ENCODE results near the gene SLC1A1.

The SLC1A1 gene

DNA sequence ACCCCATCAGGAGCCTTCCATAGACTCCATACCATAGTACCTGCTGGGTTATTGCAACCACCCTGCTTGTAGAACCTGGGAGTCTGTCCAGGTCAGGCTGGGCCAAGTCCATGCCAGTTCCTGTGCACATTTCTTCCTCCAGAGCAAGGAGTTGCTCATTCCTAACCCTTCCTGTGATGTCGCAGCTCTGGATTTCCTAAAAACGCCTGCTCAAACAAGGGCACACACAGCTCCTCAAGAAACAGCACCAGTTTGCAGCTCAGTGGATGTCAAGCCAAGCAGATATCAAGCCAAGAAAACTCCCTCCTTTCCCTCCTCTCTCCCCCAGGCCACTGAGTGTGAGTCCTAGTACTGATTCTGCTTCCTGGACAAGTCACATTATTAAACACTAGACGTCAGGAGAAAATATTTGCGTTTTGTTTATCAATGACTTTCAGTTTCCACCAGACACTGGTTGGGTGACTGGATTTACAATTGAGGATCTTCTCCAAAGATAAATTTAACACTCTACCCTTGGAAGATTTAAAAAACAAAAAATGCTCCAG, 59.6 kb downstream of the SLC1A1 start:
- DNase-seq: peak; percentile 60
- H3K4me2 ChIP-seq (ENCODE audit: low read length, poor library complexity, severe bottlenecking): no peak overlapping the region
- H3K18ac ChIP-seq (ENCODE audit: low read depth in 1 of 2, low read length in 2 of 2): peak overlapping the region in 1 of 2 experiments; percentile 49
- WGBS: 46% methylated on average over 2 of the region's 4 CpGs
- no peak overlapping the region for H3K4me3 ChIP-seq (ENCODE audit: insufficient read depth in 1 of 2, low read depth in 1 of 2, low read length in 2 of 2)
- peak overlapping the region; percentile 7 for H2BK120ac ChIP-seq (ENCODE audit: low read depth, low read length)
- peak overlapping the region; percentile 57 for H2AK5ac ChIP-seq (ENCODE audit: low read length, severe bottlenecking)
- H3K36me3 ChIP-seq (ENCODE audit: control insufficient read depth in 1 of 2, insufficient read depth in 2 of 2, low read depth in 1 of 2, low read length in 2 of 2): peaks cover 7 to 11% of the 10 kb centered on the region in 2 experiments
- H4K8ac ChIP-seq (ENCODE audit: low read length): no peak overlapping the region
- H2BK15ac ChIP-seq (ENCODE audit: low read depth, poor library complexity, severe bottlenecking): peak overlapping the region; percentile 4
- H4K91ac ChIP-seq (ENCODE audit: low read length): peak overlapping the region; percentile 59
- no peaks in the 10 kb centered on the region for H3K9me3 ChIP-seq (ENCODE audit: control insufficient read depth, low read length)
- no peaks in the 10 kb centered on the region for H3K27me3 ChIP-seq (ENCODE audit: control insufficient read depth in 1 of 2, insufficient read depth in 1 of 2, low read length in 2 of 2)
- no peak overlapping the region for H3K4ac ChIP-seq (ENCODE audit: low read depth in 1 of 2, low read length in 2 of 2)
- peaks cover 11% of the 10 kb centered on the region for H3K79me1 ChIP-seq (replicated peaks; ENCODE audit: low read length, poor library complexity, severe bottlenecking)
- H3K14ac ChIP-seq (ENCODE audit: low read length in 2 of 2): no peak overlapping the region
- no peak overlapping the region for H3K23ac ChIP-seq (ENCODE audit: low read length in 2 of 2)
- H2BK5ac ChIP-seq (ENCODE audit: low read depth, low read length, poor library complexity, severe bottlenecking): no peak overlapping the region
- peaks cover 13% of the 10 kb centered on the region for H3K4me1 ChIP-seq (ENCODE audit: control insufficient read depth, insufficient read depth, low read depth, low read length)
- peak overlapping the region; percentile 60 for H2AFZ ChIP-seq (ENCODE audit: low read depth, low read length)
- H3K27ac ChIP-seq (ENCODE audit: low read length, poor library complexity, severe bottlenecking): no peak overlapping the region
- H2BK12ac ChIP-seq (ENCODE audit: low read length in 2 of 2): peak overlapping the region in 1 of 2 experiments; percentile 45
- H3K9ac ChIP-seq (ENCODE audit: low read length): peak overlapping the region; percentile 6

DNA sequence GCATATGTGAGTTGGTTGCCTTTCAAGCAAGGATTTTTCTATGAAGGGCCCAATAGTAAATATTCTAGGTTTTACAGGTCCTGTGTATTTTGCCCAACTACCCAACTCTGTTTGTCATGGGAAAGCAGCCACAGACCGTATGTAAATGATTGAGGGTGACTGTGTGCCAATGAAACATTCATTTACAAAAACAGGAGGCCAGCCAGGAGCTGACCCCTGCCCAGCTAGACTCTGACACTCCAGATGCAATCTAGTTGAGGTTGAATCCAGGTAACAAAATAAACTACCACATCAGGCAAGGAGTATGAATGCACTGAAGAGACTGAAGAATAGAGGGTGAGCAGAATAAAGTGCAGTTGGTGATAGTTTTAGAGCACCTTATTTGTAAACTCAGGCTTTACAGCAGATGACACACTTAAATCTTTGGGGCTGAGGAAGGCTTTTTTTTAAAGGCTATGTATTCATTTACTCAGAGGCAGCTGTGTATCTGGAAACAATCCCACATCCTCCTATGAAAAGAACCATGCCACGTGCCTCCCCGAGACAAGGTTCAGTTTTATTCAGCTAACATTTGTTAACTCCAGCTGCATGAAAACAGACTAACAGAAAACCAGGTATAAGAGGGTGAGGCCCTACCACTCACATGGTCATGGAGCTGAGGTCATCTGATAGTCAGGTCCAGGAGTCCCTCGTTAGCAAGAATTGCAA, 60.7 kb downstream of the SLC1A1 start:
- no peak overlapping the region for H2AK5ac ChIP-seq (ENCODE audit: low read length, severe bottlenecking)
- no peak overlapping the region for H3K27ac ChIP-seq (ENCODE audit: low read length, poor library complexity, severe bottlenecking)
- peak; percentile 43 for DNase-seq
- no peak overlapping the region for H3K4me3 ChIP-seq (ENCODE audit: insufficient read depth in 1 of 2, low read depth in 1 of 2, low read length in 2 of 2)
- no peak overlapping the region for H3K18ac ChIP-seq (ENCODE audit: low read depth in 1 of 2, low read length in 2 of 2)
- no peak overlapping the region for H3K4ac ChIP-seq (ENCODE audit: low read depth in 1 of 2, low read length in 2 of 2)
- 68% methylated on average over 4 of the region's 4 CpGs for WGBS
- H2AFZ ChIP-seq (ENCODE audit: low read depth, low read length): no peak overlapping the region
- peaks cover 4 to 7% of the 10 kb centered on the region in 2 experiments for H3K36me3 ChIP-seq (ENCODE audit: control insufficient read depth in 1 of 2, insufficient read depth in 2 of 2, low read depth in 1 of 2, low read length in 2 of 2)
- H3K4me1 ChIP-seq (ENCODE audit: control insufficient read depth, insufficient read depth, low read depth, low read length): peaks cover 17% of the 10 kb centered on the region
- no peaks in the 10 kb centered on the region for H3K9me3 ChIP-seq (ENCODE audit: control insufficient read depth, low read length)
- no peak overlapping the region for H3K4me2 ChIP-seq (ENCODE audit: low read length, poor library complexity, severe bottlenecking)
- no peak overlapping the region for H3K23ac ChIP-seq (ENCODE audit: low read length in 2 of 2)
- no peak overlapping the region for H2BK12ac ChIP-seq (ENCODE audit: low read length in 2 of 2)
- no peak overlapping the region for H2BK5ac ChIP-seq (ENCODE audit: low read depth, low read length, poor library complexity, severe bottlenecking)
- no peak overlapping the region for H2BK120ac ChIP-seq (ENCODE audit: low read depth, low read length)
- H3K14ac ChIP-seq (ENCODE audit: low read length in 2 of 2): no peak overlapping the region
- H2BK15ac ChIP-seq (ENCODE audit: low read depth, poor library complexity, severe bottlenecking): no peak overlapping the region
- H3K9ac ChIP-seq (ENCODE audit: low read length): no peak overlapping the region
- no peak overlapping the region for H4K91ac ChIP-seq (ENCODE audit: low read length)
- no peaks in the 10 kb centered on the region for H3K27me3 ChIP-seq (ENCODE audit: control insufficient read depth in 1 of 2, insufficient read depth in 1 of 2, low read length in 2 of 2)
- H4K8ac ChIP-seq (ENCODE audit: low read length): no peak overlapping the region
- peaks cover 11% of the 10 kb centered on the region for H3K79me1 ChIP-seq (replicated peaks; ENCODE audit: low read length, poor library complexity, severe bottlenecking)

DNA sequence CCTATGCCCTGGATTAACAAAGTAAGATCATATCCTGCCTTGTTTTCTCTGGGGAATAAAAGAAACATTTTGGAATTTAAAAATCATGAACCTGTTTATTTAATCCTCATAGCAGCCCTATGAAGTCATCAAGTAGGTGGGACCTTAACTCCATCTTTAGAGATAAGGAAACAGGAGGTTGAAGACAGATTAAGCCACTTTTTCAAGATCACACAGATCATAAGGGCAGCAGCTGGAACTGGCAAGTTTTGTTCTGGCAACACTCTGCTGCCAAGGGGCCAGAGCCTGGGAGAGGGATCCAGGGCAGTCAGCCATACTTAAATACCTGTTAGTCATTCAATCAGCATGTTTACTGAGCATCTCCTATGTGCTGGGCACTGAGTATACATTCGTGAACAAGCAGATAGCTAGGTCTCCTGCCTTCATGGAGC, 63.7 kb downstream of the SLC1A1 start:
- Histone ChIP-seq H2AFZ (ENCODE audit: low read depth, low read length) (no peak overlapping the region), H2BK5ac (ENCODE audit: low read depth, low read length, poor library complexity, severe bottlenecking) (no peak overlapping the region), H3K23ac (ENCODE audit: low read length in 2 of 2) (no peak overlapping the region), H4K91ac (ENCODE audit: low read length) (no peak overlapping the region), H3K18ac (ENCODE audit: low read depth in 1 of 2, low read length in 2 of 2) (no peak overlapping the region), H3K4me2 (ENCODE audit: low read length, poor library complexity, severe bottlenecking) (no peak overlapping the region), H3K79me1 (replicated peaks; ENCODE audit: low read length, poor library complexity, severe bottlenecking) (peaks cover 7% of the 10 kb centered on the region), H3K4ac (ENCODE audit: low read depth in 1 of 2, low read length in 2 of 2) (no peak overlapping the region), H3K27ac (ENCODE audit: low read length, poor library complexity, severe bottlenecking) (no peak overlapping the region), H2BK120ac (ENCODE audit: low read depth, low read length) (no peak overlapping the region), H3K9me3 (ENCODE audit: control insufficient read depth, low read length) (no peaks in the 10 kb centered on the region), H2BK15ac (ENCODE audit: low read depth, poor library complexity, severe bottlenecking) (no peak overlapping the region), H3K9ac (ENCODE audit: low read length) (no peak overlapping the region), H3K27me3 (ENCODE audit: control insufficient read depth in 1 of 2, insufficient read depth in 1 of 2, low read length in 2 of 2) (no peaks in the 10 kb centered on the region), H2AK5ac (ENCODE audit: low read length, severe bottlenecking) (no peak overlapping the region), H3K36me3 (ENCODE audit: control insufficient read depth in 1 of 2, insufficient read depth in 2 of 2, low read depth in 1 of 2, low read length in 2 of 2) (peaks cover 7 to 8% of the 10 kb centered on the region in 2 experiments), H4K8ac (ENCODE audit: low read length) (no peak overlapping the region), H3K4me1 (ENCODE audit: control insufficient read depth, insufficient read depth, low read depth, low read length) (peaks cover 13% of the 10 kb centered on the region), H3K4me3 (ENCODE audit: insufficient read depth in 1 of 2, low read depth in 1 of 2, low read length in 2 of 2) (no peak overlapping the region), H2BK12ac (ENCODE audit: low read length in 2 of 2) (peak overlapping the region in 1 of 2 experiments; percentile 18), H3K14ac (ENCODE audit: low read length in 2 of 2) (no peak overlapping the region)
- WGBS: 63% methylated on average over 1 of the region's 1 CpG
- DNase-seq: no peak

DNA sequence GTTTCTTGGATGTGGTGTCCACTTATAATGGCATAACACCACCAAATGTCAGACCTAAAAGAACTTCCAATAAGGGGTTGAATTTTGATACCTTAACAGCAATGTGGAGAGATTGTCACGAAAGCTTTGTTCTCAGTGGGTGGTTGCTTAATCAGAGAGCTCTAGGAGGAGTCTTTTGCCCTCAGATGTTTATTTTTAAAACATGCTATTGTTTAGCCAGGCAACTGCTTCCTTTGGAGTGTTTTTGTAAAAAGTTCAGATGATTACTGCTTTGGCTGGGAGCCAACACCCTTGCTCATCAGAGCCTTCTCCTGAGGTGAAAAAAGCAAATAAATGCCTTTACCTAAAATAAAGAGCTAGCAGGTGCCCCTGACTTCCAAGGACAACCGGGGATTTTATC, 65.0 kb downstream of the SLC1A1 start:
- no peak overlapping the region for H2BK5ac ChIP-seq (ENCODE audit: low read depth, low read length, poor library complexity, severe bottlenecking)
- H3K9me3 ChIP-seq (ENCODE audit: control insufficient read depth, low read length): no peaks in the 10 kb centered on the region
- DNase-seq: peak; percentile 28
- no peak overlapping the region for H3K9ac ChIP-seq (ENCODE audit: low read length)
- H3K4ac ChIP-seq (ENCODE audit: low read depth in 1 of 2, low read length in 2 of 2): no peak overlapping the region
- H3K4me2 ChIP-seq (ENCODE audit: low read length, poor library complexity, severe bottlenecking): no peak overlapping the region
- no peak overlapping the region for H3K14ac ChIP-seq (ENCODE audit: low read length in 2 of 2)
- H2BK12ac ChIP-seq (ENCODE audit: low read length in 2 of 2): no peak overlapping the region
- H3K23ac ChIP-seq (ENCODE audit: low read length in 2 of 2): no peak overlapping the region
- H4K8ac ChIP-seq (ENCODE audit: low read length): no peak overlapping the region
- H3K4me3 ChIP-seq (ENCODE audit: insufficient read depth in 1 of 2, low read depth in 1 of 2, low read length in 2 of 2): no peak overlapping the region
- H4K91ac ChIP-seq (ENCODE audit: low read length): no peak overlapping the region
- H2BK120ac ChIP-seq (ENCODE audit: low read depth, low read length): no peak overlapping the region
- peaks cover 0 to 11% of the 10 kb centered on the region in 2 experiments for H3K36me3 ChIP-seq (ENCODE audit: control insufficient read depth in 1 of 2, insufficient read depth in 2 of 2, low read depth in 1 of 2, low read length in 2 of 2)
- no peak overlapping the region for H2AFZ ChIP-seq (ENCODE audit: low read depth, low read length)
- peak overlapping the region; percentile 50 for H2AK5ac ChIP-seq (ENCODE audit: low read length, severe bottlenecking)
- H3K18ac ChIP-seq (ENCODE audit: low read depth in 1 of 2, low read length in 2 of 2): peak overlapping the region in 1 of 2 experiments; percentile 33
- 38% methylated on average over 2 of the region's 2 CpGs for WGBS
- peak overlapping the region; percentile 16 for H3K27ac ChIP-seq (ENCODE audit: low read length, poor library complexity, severe bottlenecking)
- no peak overlapping the region for H2BK15ac ChIP-seq (ENCODE audit: low read depth, poor library complexity, severe bottlenecking)
- no peaks in the 10 kb centered on the region for H3K27me3 ChIP-seq (ENCODE audit: control insufficient read depth in 1 of 2, insufficient read depth in 1 of 2, low read length in 2 of 2)
- H3K79me1 ChIP-seq (replicated peaks; ENCODE audit: low read length, poor library complexity, severe bottlenecking): peaks cover 2% of the 10 kb centered on the region
- H3K4me1 ChIP-seq (ENCODE audit: control insufficient read depth, insufficient read depth, low read depth, low read length): peaks cover 7% of the 10 kb centered on the region

Measured in mesenchymal stem cell (in vitro differentiated cells and primary cell).